H1 (cell line): ENCODE data around the gene SLC9C2. TPM values are rescaled to one million over a fixed set of nuclear protein-coding genes. Genes with fewer than 3 reads are reported as not detected.

ENCODE experiments used
- POLR2A ChIP-seq, 2 experiments: IDR thresholded peaks; 1 replicate in 1 of 2; 2 replicates in 1 of 2; pipeline ENCODE4 v1.6.1; 2011; ENCODE audit warnings: low read depth in 2 of 2, low read length in 2 of 2, mild to moderate bottlenecking in 2 of 2; ENCODE audit errors: control extremely low read depth in 1 of 2
- SIRT6 ChIP-seq: IDR thresholded peaks from one replicate; pipeline ENCODE4 v1.7.1; 2012; ENCODE audit warnings: low read length, inconsistent platforms
- polyA plus RNA-seq, 7 experiments: library from polyadenylated mRNA; depleted of rRNA in 3 of 7; stranded (reverse) in 5 of 7; unstranded in 2 of 7; fragments of >200 nt in 5 of 7; fragments of 200-250 nt in 2 of 7; gene quantifications; 1 replicate in 5 of 7; 2 replicates in 1 of 7; 4 replicates in 1 of 7; pipeline versions ENCODE4 v1.2.1 to v1.2.3, GENCODE V29; 2011 to 2013; ENCODE audit warnings: missing spikeins in 2 of 7, mixed read lengths in 2 of 7
- total RNA-seq: library from RNA; stranded (reverse); fragmentation: NEBNext Ultra II Directional; extraction: Animal tissue kit (Norgen Biotek cat#: 25700); gene quantifications from 2 replicates; pipeline ENCODE4 v1.2.1, GENCODE V29; 2021

Gene SLC9C2
- total and polyA plus RNA-seq, 2 of the 8 experiments (the other 6 are each of a cell fraction or from before 2014, with no cell fraction given): not detected

DNA sequence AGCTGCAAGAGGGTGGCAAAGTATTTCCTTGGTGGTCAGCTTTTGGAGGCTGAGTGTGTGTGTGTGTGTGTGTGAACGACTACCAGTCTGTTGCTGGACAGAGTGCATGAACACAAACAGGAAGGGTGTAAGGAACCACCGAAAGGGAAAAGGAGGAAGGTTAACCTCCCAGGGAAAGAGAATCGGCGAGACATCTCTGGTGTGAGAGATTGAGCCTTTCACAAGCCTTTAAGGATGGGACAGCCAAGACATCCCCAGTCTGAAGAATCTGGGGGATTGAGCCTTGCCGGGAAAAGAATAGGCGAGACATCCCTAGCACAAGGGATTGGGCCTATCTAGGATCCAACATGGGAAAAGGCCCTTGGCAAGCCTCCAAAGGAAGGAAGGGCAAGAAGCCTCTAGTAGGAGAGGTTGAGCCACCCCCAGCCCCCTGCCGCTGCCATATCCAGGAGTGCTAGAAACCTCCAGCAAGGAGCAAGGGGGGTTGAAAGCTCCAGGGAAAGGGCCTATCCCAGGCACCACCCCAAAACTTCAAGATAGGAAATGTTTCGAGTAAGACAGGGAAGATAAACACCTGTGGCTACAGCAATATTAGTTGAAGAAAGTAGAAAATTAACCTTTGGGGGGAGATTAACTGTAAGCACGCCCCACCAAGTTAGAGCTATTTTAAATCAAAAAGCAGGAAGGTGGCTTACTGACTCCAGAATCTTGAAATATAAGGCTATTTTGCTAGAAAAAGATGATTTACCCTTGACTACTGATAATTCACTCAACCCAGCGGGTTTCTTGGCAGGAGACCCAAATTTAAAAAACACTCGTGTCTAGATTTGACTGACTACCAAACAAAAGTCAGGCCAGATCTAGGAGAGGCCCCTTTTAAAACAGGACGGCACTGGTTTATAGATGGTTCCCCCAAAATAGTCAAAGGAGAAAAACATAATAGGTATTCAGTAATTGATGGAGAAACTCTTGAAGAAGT, 35.5 kb upstream of the SLC9C2 start (continued):
- TF ChIP-seq POLR2A (IDR thresholded peaks at IDR 0.05; ENCODE audit: control extremely low read depth in 1 of 2, low read depth in 2 of 2, low read length in 2 of 2) (peak; percentile 10 to 94; a peak in 2 of 3 replicates), SIRT6 (peak; percentile 62)
